Tibial nerve (tissue), 4 donors: ENCODE results near the gene RGS6. TPM values are rescaled to one million over a fixed set of nuclear protein-coding genes. Genes with fewer than 3 reads are reported as not detected.
A peak's percentile ranks its signal among the peaks of the same experiment; 100 is the strongest.

Source experiments
- DNase-seq, 2 donors: peaks; one replicate each; pipeline ENCODE4 v3.0.0-alpha.2; 2019; ENCODE audit warnings: low spot score in 2 of 2
- H3K27ac ChIP-seq, 4 donors: fragments of 200-600 bp; sonication (generic) in 3 of 4; one replicate each; pipeline ENCODE4 v1.5.1; 2017 to 2019; ENCODE audit warnings: mild to moderate bottlenecking in 1 of 4
- H3K27me3 ChIP-seq, 2 donors: fragments of 200-600 bp; sonication (generic) in 1 of 2; one replicate each; pipeline versions ENCODE4 v1.5.1 to v1.6.0; 2017 to 2019
- H3K36me3 ChIP-seq, 3 donors: fragments of 200-600 bp; sonication (generic); one replicate each; pipeline ENCODE4 v1.5.1; 2018 to 2019
- H3K4me1 ChIP-seq, 4 donors: fragments of 200-600 bp; sonication (generic) in 3 of 4; one replicate each; pipeline ENCODE4 v1.5.1; 2017 to 2019
- H3K4me3 ChIP-seq, 4 donors: fragments of 200-600 bp; sonication (generic) in 3 of 4; one replicate each; pipeline ENCODE4 v1.5.1; 2017 to 2019; ENCODE audit warnings: mild to moderate bottlenecking in 1 of 4, moderate library complexity in 1 of 4
- H3K9me3 ChIP-seq, 4 donors: fragments of 200-600 bp; sonication (generic) in 3 of 4; one replicate each; pipeline ENCODE4 v1.5.1; 2017 to 2019
- CTCF ChIP-seq, 5 experiments: fragments of 200-600 bp in 3 of 5; fragments of 450-650 bp in 2 of 5; sonication (generic) in 3 of 5; IDR thresholded peaks; one replicate each; pipeline ENCODE4 v1.5.1; 2016 to 2019; ENCODE audit warnings: antibody characterized with exemption in 5 of 5, mild to moderate bottlenecking in 3 of 5, moderate library complexity in 2 of 5
- EP300 ChIP-seq, 2 donors: sonication (generic); formaldehyde crosslinking; IDR thresholded peaks; one replicate each; pipeline ENCODE4 v1.6.1; 2017; ENCODE audit warnings: antibody characterized with exemption in 2 of 2, mild to moderate bottlenecking in 1 of 2
- POLR2A ChIP-seq, 2 donors: fragments of 450-650 bp; IDR thresholded peaks; one replicate each; pipeline ENCODE4 v1.6.1; 2017; ENCODE audit warnings: antibody characterized with exemption in 2 of 2, mild to moderate bottlenecking in 2 of 2, moderate library complexity in 2 of 2
- WGBS, 2 donors: methylation state at CpG; one replicate each; pipeline ENCODE4 v1.1.5; 2018; 5-methylcytosine and 5-hydroxymethylcytosine counted together
- total RNA-seq, 4 donors: library from RNA; depleted of rRNA; stranded (reverse); fragments of >200 nt; gene quantifications; one replicate each; pipeline ENCODE4 v1.1.0, GENCODE V29; 2016

RGS6 gene
- total RNA-seq, 4 donors from 2014 or later, result 43.5 to 67.2 (median 54.7) TPM

- peak in 1 of 2 donors; percentile 26 for DNase-seq
- WGBS, 2 donors, result 11 to 22% methylated on average over 6 of the region's 6 CpGs
- Histone ChIP-seq H3K4me3 (no peak overlapping the region), H3K4me1 (peaks cover 0 to 14% (median 0%) of the 10 kb centered on the region in 4 donors), H3K36me3 (no peaks in the 10 kb centered on the region), H3K27ac (no peak overlapping the region), H3K9me3 (no peaks in the 10 kb centered on the region), H3K27me3 (no peaks in the 10 kb centered on the region)
- TF ChIP-seq POLR2A (IDR thresholded peaks at IDR 0.05), result no peak
- no peak for TF ChIP-seq EP300 (IDR thresholded peaks at IDR 0.05)
- TF ChIP-seq CTCF (IDR thresholded peaks at IDR 0.05), result no peak
These were observed 399.8 kb downstream of the RGS6 start for GRCh38 chr14:72332046-72332445.

- no peak overlapping the region for H3K27ac ChIP-seq
- peaks cover 0 to 14% (median 0%) of the 10 kb centered on the region in 4 donors for H3K4me1 ChIP-seq
- H3K4me3 ChIP-seq, result no peak overlapping the region
- 49 to 68% methylated on average over 5 of the region's 5 CpGs for WGBS, 2 donors
- H3K27me3 ChIP-seq, result no peaks in the 10 kb centered on the region
- TF ChIP-seq CTCF (IDR thresholded peaks at IDR 0.05), result no peak
- TF ChIP-seq EP300 (IDR thresholded peaks at IDR 0.05), result no peak
- no peak for TF ChIP-seq POLR2A (IDR thresholded peaks at IDR 0.05)
- no peaks in the 10 kb centered on the region for H3K36me3 ChIP-seq
- no peak for DNase-seq
- no peaks in the 10 kb centered on the region for H3K9me3 ChIP-seq
These were observed 400.6 kb downstream of the RGS6 start for GRCh38 chr14:72332871-72333270.

- Histone ChIP-seq H3K4me1 (peaks cover 0 to 14% (median 0%) of the 10 kb centered on the region in 4 donors), H3K4me3 (no peak overlapping the region), H3K27ac (no peak overlapping the region), H3K9me3 (no peaks in the 10 kb centered on the region), H3K27me3 (no peaks in the 10 kb centered on the region), H3K36me3 (no peaks in the 10 kb centered on the region)
- TF ChIP-seq EP300 (IDR thresholded peaks at IDR 0.05) (no peak), CTCF (IDR thresholded peaks at IDR 0.05) (no peak), POLR2A (IDR thresholded peaks at IDR 0.05) (no peak)
- DNase-seq, result no peak
- 69 to 75% methylated on average over 4 of the region's 4 CpGs for WGBS, 2 donors
These were observed 401.1 kb downstream of the RGS6 start for GRCh38 chr14:72333357-72333756.

GRCh38 chr14:72336311-72336980 lies 404.2 kb downstream of the RGS6 start:
- Histone ChIP-seq H3K4me1 (peaks cover 0 to 9% (median 0%) of the 10 kb centered on the region in 4 donors), H3K27me3 (no peaks in the 10 kb centered on the region), H3K27ac (no peak overlapping the region), H3K36me3 (no peaks in the 10 kb centered on the region), H3K4me3 (no peak overlapping the region), H3K9me3 (no peaks in the 10 kb centered on the region)
- 74 to 76% methylated on average over 4 of the region's 4 CpGs for WGBS, 2 donors
- TF ChIP-seq CTCF (IDR thresholded peaks at IDR 0.05), result no peak
- no peak for TF ChIP-seq EP300 (IDR thresholded peaks at IDR 0.05)
- no peak for TF ChIP-seq POLR2A (IDR thresholded peaks at IDR 0.05)
- DNase-seq, result no peak

- Histone ChIP-seq H3K9me3 (peaks cover 0 to 9% (median 0%) of the 10 kb centered on the region in 4 donors), H3K36me3 (no peaks in the 10 kb centered on the region), H3K4me1 (no peaks in the 10 kb centered on the region), H3K27me3 (no peaks in the 10 kb centered on the region), H3K4me3 (no peak overlapping the region), H3K27ac (no peak overlapping the region)
- 65 to 77% methylated on average over 1 of the region's 1 CpG for WGBS, 2 donors
- no peak for DNase-seq
- no peak for TF ChIP-seq EP300 (IDR thresholded peaks at IDR 0.05)
- no peak for TF ChIP-seq CTCF (IDR thresholded peaks at IDR 0.05)
- no peak for TF ChIP-seq POLR2A (IDR thresholded peaks at IDR 0.05)
These were observed 409.0 kb downstream of the RGS6 start for GRCh38 chr14:72341237-72341636.
